ENCODE results near the gene SLC22A23.

SLC22A23 gene

GRCh38 chr6:3280866-3281465, 175.9 kb downstream of the SLC22A23 start:
- no peak for DNase-seq

- no peak for DNase-seq
Measured at GRCh38 chr6:3280091-3280490, 176.8 kb downstream of the SLC22A23 start.

GRCh38 chr6:3278691-3279090, 178.2 kb downstream of the SLC22A23 start:
- DNase-seq = no peak

DNA sequence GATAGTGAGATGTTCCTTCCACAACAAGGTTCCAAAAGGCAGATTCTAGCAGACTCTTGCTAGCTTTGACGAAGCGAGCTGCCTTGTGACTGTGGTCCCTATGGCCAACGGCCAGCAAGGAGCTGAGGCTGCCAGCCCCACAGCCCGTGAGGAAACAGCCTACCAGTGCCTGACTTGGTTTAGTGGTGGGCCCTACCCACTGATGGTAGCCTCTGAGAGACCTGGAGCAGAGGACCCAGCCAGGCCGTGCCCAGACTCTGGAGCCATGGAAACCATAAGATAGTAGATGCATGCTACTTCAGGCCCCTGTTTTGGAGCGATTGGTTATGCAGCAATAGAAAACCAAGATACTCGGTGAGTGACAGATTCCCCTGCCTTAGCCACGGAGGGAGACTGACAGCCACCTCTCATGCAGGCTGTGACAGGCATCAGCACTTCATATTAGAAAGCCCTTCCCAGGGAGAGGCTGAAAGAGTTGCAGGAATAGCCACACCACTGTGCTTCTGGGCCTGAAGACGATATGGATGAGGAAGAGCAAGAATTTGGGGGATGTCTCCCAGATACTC, 178.9 kb downstream of the SLC22A23 start:
- no peak for DNase-seq

GRCh38 chr6:3277251-3277650, 179.6 kb downstream of the SLC22A23 start:
- no peak for DNase-seq

DNA sequence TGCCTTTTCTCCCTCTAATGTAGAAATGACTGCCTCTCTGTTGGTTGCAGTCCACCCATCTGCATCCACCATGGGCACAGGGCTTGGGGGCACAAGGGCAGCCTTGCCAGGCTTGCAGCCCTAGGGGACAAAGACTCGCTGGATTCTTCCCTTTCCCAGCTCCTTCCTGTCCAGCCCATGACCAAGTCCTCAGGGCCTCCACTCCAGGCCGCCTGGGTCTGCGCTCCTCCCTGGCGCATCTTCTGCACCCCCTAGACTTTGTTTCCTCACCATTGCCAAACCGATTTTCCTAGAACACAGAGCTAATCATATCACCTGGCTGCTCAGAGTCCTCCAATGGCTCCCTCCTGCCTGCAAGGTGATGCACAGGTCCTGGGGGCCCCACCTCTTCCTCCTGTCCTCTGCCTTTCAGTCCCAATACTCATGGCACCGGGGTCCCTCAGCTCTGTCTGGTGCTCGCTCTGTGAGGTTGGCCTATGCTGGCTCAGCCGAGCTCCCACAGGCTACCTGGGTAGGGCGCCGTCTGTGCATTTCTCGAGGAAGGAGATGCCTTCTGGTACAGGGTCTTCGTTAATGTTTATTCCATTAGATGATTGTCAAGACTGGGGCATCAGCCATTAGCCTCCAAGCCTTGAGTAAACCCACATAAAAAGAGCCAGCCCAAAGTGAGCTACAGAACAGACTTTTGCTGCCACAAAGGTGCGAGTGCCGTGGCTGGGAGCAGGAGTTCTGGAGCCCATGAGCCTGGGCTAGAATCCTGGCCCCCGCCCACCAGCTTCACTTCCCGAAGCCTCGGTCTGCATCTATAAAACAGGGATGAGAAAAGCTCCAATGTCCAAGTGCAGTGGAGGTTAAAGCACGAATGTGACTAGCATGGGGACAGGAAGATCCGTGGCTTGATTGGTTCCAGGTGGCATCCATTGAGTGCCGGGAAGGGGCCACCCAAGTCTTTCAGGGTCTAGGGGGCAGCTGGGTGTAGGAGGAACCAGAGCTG, 180.4 kb downstream of the SLC22A23 start:
- DNase-seq = no peak

DNA sequence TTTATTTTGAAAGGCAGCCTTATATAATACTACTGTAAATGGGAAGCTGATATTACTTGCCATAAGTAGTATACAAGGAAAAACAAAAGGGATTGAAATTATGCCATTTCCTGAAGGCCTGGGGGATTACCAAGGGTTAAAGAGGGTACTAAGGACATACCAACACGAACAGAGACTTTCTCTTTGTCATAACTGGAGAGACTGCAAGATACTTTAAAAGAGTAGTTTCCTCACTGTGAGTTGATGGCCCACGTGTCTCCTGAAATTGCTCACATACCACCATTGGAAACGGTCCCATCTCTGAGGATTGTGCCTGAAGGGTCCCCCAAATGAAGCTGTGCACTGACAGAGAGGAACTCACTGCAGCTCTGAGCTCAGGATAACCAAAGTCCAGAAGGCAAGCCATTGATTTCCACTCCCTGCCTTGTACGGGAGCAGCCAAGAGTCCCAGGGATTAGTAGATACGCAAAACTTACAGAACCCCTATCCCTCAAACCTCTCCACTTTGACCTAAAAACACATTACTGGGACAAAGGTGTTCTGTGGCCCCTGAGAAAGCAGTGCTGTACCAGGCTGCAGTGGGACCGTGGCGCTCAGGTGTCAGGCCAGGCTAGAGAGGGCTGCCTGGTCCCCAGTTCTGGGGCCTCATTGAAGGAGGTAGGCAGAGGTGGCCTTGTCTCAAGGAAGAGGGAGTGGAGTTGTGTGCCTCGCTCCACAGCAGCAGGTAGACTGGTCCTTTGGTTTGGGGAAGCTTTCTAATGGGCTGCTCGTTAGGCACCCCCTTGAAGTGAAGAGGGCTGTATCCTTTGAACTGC, 182.9 kb downstream of the SLC22A23 start:
- DNase-seq = no peak

GRCh38 chr6:3272911-3273547, 183.8 kb downstream of the SLC22A23 start:
- no peak for DNase-seq

- DNase-seq = no peak
Measured at GRCh38 chr6:3271756-3272155, 185.1 kb downstream of the SLC22A23 start.

GRCh38 chr6:3270258-3270657, 186.6 kb downstream of the SLC22A23 start:
- DNase-seq = no peak

GRCh38 chr6:3269281-3269975, 187.4 kb downstream of the SLC22A23 start:
- no peak for DNase-seq

DNA sequence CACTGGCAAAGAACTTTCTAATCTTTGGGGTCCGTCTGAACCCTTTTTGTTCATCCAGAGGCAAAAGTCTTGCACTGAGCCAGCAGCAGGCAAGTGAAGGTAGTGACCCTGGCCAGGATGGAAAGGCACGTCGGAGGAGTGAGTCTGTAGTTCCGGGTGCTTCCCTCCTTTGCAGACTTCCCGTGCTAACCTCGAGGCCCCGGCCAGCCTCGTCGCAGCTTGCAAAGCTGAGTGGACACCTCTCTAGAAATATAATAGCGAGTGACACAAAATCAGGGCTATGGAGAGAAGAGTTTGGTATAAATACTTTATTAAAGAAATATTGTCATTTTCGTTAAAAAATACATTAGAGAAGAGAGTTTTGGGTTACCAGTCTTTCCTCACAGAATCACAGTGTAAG, 188.2 kb downstream of the SLC22A23 start:
- DNase-seq = no peak

DNA sequence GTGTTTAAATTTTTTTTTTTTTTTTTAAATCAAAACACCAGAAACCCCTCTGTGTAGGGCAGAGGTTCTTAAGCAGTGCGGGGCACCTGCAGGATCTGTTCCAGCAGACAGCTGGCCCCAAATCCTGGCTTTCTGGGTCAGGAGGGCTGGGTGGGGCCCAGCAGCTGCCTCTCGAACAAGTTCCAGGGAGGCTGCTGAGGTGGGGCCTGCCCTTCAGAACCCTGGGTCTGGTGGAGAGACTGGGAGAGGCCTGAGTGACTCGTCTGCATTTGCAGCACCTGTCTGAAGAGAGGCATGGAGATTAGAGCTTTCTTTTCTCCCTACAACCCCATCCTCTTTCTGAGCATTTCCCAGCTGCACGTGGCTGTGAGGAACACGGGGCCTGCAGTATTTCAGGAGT, 189.7 kb downstream of the SLC22A23 start:
- DNase-seq = no peak

DNA sequence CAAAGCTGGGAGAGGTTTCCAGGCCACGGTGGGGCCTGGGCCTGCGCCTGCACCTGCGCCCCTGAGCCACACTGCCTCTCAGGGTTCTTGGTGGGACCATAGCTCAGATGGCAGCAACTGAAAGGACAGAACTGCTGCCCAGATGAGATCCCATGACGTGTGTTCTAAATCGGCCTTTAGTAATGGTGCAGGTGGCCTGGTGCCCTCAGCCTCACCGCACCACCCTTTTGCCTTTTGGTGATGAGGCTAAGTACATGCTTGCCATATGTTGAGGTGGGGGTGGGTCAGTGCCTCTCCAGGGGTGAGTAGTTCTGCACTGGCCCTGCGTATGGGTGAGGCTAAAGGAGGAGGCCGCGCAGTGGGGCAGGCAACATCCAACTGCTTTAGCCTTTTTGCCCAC, 190.7 kb downstream of the SLC22A23 start:
- no peak for DNase-seq

DNA sequence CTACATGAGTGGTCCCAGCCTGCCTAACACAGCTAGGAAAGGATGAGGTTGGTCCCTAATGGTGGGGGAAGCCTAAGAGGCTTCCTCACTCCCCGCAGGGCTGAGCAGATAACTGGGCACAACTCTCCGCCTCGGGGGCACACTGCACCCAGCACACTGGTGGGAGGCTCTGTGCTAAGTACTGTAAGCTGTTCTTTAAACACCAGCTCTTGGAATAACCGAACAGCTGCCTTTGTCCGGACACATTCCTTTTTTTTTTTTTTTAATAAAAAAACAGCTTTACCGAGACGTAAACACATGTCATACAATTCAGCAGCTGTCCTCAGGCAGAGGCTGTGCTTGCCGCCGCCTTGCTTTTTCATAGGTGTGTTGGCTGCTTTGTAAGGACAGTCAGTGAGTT, 191.2 kb downstream of the SLC22A23 start:
- DNase-seq = no peak

- DNase-seq = no peak
Measured at GRCh38 chr6:3264356-3264755, 192.5 kb downstream of the SLC22A23 start.

- no peak for DNase-seq
Measured at GRCh38 chr6:3263096-3263495, 193.8 kb downstream of the SLC22A23 start.

DNA sequence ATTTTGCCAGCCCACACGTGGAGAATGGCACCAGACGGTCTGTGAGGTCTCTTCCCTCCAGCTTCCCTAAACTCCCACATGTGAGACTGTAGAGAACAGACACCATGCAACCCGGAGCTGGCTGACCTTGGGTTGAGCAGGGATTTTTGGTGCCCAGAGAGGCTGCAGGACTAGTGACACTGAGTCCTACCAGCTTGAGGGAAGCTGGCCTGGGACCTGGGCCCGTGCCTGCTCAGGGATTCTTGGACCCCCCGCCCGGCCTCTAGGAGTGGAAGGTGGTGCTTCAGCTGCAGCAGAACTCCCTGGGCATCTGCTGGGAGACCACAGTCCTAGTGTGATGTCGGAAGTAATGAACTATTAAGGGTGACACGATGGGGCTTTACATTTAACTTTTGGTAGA, 194.9 kb downstream of the SLC22A23 start:
- no peak for DNase-seq

GRCh38 chr6:3261518-3261820, 195.4 kb downstream of the SLC22A23 start:
- no peak for DNase-seq

GRCh38 chr6:3260772-3261517, 195.9 kb downstream of the SLC22A23 start:
- DNase-seq = no peak

GRCh38 chr6:3260296-3260695, 196.6 kb downstream of the SLC22A23 start:
- no peak for DNase-seq

Measured in NCI-H2081 treated with DMSO at 0.1 percent for 48 hours (cell line).